Stimulated activated CD4-positive, alpha-beta T cell treated with anti-CD3 and anti-CD28 coated beads, Interleukin-4, amount 100 ng/mL, for 48 hours (primary cell): ENCODE results near the gene ZBTB43.
A peak's percentile ranks its signal among the peaks of the same experiment; 100 is the strongest.
"Not testable (repeated sequence)": the region's sequence is repeated elsewhere in the genome, so short reads cannot be mapped to it uniquely, and the experiment has no call there.

Experiments
- DNase-seq, 2 donors: peaks; one replicate each; pipeline ENCODE4 v3.0.0-alpha.2; 2020; ENCODE audit warnings: low read depth in 2 of 2

The ZBTB43 gene, protein sequence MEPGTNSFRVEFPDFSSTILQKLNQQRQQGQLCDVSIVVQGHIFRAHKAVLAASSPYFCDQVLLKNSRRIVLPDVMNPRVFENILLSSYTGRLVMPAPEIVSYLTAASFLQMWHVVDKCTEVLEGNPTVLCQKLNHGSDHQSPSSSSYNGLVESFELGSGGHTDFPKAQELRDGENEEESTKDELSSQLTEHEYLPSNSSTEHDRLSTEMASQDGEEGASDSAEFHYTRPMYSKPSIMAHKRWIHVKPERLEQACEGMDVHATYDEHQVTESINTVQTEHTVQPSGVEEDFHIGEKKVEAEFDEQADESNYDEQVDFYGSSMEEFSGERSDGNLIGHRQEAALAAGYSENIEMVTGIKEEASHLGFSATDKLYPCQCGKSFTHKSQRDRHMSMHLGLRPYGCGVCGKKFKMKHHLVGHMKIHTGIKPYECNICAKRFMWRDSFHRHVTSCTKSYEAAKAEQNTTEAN

DNA sequence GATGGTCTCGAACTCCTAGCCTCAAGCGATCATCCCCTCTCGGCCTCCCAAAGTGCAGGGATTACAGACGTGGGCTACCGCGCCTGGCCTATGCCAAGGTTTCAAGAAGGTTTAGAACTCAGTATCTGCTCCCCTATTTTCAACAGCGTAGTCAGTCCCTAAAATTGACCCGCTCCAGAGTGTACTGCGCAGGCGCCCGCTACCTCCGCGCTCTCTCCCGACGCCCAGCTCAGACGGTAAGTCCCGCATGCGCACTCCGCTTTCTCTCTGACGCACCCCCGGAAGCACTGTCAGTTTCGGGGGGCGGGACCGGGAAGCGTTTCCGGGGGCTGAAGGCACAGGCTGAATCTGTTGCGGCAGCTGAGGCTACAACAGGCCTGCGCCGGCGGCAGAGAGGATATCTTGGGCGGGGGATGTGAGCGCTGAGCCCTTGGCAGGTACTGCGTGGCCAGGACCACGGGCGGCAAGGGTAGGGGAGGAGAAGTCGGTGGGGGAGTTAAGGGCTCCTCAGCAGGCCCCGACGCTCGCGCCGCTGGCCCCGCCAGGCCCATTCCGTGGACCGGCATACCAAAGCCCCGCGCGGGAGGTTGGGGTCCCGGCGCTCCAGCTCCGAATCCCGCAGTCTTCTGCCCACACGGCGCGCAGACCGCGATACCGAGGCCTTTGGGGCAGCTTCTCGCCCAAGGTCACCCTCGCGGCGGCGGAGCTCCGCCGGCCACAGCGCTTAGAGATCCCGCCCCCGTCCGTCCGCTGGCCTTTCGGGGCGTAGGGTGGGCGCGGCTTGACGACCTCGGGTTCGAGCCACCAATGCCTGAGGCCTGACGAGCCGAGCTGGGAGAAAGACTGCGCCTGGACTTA lies at the start of gene ZBTB43:
Gene ZBTB43, plus strand, starts transcription at position 345 of the 858 bp plus-strand sequence. CDS start 27,470 bp downstream, outside the sequence.
- DNase-seq: peak; percentile 97 to 99

DNA sequence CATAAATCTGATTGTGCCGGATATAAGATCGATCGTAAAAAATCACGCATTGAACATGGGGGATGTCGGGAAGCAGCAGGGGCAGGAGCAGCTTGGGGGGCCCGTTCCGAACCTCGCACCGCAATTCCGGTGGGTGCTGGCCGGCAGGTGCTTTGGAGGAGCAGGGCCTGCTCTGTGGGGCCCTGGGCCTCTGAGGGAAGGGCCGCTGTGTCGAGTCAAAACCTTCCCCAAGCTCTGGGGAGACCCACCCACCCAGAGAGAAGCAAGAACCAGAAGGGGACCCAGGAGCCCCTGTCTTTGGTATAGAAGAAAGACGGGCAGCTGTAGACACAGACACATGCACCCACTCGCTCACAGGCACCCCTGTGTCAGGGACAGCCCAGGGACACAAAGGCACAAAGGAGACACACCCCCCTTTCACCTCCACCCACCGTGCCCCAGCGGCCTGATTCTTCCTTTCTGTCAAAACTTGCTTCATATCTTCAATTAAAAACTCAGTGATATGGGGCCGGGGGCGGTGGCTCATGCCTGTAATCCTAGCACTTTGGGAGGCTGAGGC lies 49.4 kb upstream of the ZBTB43 start:
- DNase-seq: no peak

DNA sequence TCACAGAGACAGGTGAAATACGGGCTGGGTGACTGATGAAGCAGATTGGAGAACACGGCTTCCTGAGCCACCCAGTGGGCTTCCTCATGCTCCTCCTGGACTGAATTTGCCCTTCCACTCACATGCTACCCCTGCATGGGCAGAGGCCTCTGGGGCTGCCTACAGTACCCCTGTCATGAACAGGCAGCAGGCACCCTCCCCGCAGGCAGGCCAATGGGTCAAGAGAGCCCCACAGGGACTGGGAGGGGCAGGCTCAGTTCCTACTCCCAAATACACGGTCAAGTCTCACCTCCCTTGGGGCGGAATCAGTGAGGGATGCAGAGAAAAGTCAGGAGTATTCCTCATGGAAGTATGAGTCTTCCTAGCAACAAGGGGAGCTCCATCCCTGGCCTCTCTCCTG lies 48.6 kb upstream of the ZBTB43 start:
- DNase-seq: no peak

DNA sequence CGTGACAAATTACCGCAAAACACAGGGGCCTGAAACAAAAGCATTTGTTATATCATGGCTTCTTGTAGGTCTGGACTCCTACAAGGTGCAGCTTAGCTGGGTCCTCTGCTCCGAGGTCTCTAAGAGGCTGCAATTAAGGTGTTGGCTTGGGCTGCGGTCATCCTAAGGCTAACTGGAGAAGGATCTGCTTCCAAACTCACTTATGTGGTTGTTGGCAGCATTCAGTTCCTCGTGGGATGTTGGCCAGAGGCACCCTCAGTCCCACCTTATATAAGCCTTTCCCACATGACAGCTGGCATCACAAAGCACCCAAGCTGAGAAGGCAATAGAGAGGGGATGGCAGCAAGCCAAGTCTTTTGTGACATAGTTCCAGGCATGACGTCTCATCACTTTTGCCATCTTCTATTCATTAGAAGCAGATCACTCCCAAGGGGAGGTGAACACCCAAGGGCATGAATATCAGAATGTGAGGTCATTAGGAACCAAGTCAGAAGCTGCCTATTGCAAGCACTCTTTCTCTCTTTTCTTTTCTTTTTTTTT lies 47.9 kb upstream of the ZBTB43 start:
- no peak for DNase-seq

DNA sequence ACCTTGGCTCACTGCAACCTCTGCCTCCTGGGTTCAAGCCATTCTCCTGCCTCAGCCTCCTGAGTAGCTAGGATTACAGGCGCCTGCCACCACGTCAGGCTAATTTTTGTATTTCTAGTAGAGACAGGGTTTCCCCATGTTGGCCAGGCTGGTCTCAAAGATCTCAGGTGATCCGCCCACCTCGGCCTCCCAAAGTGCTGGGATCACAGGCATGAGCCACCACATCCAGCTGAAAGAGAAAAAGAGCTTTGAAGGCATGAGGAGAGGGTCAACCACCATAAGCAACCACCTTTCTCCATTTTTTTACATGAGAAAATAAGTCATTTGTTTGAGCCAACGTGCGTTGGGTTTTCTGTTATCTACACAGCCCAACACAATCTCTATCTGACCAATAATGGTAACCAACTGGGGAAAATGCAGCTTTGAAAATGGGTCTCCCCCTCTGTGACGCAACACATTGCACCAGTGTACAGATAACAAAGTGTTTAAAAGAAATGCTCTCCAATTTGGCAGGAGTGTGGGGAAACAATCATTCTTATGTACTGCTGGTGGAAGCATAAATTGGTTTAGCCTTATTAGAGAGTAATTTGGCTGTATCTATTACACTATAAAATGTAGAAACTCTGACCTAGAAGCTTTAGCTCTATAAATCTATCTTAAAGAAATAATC lies 45.8 kb upstream of the ZBTB43 start:
- no peak for DNase-seq

DNA sequence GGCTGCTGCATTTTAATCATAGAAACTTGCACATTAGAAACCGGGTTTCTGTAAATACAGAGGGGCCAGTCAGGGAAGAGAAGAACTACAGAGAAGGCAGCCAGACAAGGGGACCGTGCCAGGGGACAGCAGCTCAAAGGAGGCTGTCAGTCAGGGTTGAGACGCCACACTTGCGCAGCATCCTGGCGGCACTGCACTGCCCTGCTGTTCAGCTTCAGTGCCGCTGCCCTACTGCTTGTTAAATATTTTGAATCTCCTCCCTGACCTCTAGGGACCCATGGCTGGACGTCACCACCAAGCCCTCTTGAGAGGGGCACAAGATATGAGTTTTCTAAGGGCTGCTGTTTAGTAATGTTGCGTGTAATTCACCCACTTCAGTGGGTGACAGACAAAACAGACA lies 43.6 kb upstream of the ZBTB43 start:
- no peak for DNase-seq

DNA sequence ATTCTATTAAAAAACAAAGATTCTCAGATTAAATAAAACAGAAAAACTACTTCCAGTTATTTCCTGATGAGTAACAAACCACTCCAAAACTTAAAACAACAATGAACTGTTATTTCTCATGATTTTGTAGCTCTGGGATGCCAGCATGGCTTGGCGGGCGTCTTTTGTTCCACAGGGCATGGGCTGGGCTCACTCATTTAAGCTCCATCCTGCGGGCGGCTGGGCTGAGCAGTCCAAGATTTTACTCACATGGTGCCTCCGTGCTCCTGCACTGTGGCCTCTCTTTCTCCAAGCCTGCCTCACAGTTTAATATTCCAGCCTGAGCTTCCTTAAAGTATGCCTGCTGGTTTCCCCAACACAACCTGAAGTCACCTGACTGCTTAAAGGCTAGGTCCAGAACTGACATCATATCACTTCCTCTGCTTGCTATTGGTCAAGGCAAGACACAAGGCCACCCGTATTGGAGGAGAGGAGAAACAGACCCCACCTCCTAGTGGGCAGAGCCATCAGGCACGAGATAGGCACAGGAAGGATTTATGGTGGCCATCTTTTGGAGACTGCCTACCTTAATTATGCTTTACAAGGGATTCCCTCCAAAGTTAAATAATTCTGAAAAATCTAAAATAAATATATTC lies 41.6 kb upstream of the ZBTB43 start:
- DNase-seq: no peak

DNA sequence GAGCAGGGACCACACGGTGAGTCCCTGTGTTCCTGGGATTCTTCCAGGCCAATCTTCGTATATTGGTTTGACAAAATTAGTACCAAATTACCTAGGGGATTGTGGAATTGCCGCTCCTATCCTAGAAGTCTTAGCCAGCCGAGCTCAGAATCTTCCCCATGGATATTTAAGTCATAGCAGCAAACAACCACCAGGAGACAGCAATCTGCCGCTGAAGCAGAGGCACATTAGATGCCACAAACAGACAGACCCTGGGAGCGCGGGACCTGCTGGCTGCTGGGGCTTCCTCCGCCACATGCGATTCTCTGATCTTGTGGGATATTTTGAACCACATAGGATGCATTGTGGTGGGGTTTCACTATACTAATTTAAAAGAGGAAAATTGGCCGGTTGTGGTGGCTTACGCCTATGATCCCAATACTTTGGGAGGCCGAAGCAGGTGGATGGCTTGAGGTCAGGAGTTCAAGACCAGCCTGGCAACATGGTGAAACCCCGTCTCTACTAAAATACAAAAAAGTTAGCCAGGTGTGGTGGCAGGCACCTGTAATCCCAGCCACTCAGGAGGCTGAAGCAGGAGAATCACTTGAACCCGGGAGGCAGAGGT lies 31.7 kb upstream of the ZBTB43 start:
- no peak for DNase-seq

DNA sequence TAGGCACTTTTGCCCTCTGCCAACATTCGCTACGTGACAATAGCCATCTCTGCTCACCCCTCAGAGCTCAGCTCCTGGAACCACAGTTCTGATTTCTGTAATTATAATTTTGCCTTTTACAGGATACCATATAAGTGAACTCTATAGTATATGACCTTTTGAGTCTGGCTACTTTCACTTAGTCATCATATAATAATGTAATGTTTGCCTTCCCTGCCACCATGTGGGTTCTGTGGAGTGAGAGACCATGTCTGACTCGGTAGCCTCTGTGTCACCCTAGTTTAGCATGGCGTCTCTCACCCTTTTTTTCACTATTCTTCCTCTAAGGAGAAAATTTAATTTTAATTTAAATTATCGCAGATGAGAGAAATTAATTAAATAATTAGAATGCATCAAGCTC lies 28.9 kb upstream of the ZBTB43 start:
- DNase-seq: no peak

DNA sequence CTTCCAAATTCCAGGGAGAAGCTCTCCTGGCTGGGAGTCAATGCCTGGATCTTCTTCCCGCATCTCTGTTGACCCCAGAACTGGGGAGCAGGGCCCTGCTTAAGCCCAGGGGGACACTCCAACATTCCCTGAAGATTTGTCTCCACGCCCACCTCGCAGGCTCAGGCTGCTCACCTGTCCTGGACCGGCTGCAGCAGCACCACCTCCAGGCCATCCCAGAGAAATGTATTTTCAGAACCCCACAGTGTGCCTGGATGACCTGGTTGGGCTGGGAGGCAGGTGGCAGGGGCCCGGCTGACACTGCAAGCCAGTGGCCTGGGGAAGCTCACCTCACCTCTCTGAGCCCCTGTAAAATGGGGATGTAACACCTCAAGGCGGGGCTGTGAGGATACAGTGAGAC lies 27.1 kb upstream of the ZBTB43 start:
- DNase-seq: no peak

DNA sequence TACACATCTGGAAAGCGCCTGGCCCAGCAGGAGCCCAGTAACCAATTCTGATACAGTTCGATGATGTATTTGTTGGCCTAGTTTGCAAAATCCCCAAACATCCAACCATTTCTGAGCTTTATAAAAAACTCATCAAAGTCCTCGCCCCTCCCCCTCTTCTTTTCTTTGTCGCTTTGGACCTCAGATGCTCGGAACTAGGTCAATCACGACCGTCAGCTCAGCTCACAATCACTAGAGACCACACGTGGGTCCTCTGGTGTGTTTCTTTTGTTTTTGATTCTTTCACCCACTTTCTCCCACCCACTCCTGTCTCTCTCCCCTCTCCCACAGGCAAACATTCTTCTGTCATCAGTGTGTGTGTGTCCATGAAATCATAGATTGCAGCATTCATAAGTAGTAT lies 26.7 kb upstream of the ZBTB43 start:
- no peak for DNase-seq

DNA sequence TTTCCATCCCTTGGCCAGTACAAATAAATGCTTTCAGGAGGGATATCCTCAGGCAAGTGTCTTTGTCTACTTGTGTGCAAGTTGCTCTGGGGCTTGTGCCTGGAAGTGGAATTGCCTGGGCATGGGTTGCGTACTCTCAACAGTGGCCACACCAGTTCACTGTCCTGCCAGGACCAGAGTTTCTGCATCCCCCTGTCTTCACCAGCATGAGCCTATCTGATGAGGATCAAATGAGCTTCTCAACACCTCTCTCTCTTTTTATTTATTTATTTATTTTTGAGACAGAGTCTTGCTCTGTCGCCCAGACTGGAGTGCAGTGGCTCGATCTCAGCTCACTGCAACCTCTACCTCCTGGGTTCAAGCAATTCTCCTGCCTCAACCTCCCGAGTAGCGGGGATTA lies 26.1 kb upstream of the ZBTB43 start:
- DNase-seq: not testable (repeated sequence)

DNA sequence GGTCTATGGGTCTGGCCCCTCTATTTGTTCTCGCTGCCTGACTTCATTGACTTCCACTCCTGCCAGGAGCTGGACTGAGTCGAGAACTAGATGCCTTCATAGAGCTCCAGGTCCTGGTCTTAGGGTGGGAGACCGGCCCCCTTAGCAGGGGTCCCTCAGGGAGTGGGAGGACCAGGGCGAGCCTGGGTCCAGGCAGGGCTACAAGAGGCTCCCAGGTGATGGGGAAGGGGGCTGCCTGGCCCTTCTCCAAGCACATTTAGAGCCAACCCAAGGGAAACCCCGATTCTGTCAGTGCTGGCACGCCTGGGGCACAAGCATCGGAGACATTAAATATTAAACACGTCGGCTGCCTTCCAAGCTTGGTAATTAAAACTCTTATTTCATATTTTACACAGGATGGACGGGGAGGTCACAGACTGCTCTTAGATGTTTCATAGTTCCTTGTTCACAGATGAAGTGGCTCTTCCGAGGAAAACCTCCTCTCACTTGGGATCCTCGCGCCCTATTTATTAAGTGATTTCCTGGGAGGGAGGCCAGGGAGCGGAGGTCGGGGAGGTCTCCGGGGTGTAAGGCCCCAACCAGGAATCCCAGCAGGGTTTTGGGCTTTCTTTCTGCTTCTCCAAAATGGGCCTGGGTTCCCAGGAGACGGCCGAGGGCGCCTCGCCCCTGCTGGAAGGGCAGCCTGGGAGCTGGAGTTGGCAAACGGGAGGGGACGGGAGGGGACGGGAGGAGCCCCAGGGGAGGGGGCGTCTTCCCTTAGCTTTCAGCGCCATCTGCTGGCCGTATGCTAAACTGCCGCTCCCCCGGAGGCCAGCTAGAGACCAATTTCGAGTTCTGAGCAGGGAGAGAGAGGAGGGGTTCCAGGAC lies 23.4 kb upstream of the ZBTB43 start:
- peak; percentile 78 to 88 for DNase-seq

DNA sequence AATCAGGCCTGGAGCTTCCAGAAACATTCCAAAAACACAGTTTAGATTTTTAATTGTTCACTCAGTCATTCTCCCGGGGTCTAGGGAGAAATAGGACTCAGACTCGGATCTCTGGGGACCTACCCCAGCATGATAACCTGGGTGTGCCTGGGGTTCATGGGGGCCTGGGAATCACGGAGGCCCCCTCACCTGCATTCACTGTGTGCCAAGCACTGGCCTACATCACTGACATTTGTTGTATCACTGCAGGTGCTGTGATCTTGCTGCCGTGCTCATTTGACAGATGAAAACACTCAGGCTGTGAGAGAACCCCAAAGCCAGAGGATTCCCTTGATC lies 22.8 kb upstream of the ZBTB43 start:
- DNase-seq: no peak

DNA sequence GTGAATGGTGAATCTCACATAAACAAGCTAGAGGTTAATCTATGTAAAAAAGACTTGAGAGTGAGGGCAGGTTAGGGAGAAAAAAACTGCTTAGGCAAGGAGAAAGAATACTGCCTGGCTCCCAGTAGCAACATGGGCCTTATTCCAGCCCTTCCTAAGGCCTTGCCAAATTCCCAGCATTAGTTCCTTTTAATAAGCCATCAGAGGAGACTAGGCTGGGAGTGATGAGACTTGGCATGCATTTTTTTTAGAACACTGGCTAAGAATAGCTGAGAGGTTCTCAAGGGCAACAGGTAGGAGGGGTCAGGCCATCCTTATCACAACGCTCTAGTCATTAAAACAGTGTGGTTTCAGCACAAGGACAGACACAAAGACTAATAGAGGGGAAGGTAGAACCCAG lies 20.9 kb upstream of the ZBTB43 start:
- no peak for DNase-seq

DNA sequence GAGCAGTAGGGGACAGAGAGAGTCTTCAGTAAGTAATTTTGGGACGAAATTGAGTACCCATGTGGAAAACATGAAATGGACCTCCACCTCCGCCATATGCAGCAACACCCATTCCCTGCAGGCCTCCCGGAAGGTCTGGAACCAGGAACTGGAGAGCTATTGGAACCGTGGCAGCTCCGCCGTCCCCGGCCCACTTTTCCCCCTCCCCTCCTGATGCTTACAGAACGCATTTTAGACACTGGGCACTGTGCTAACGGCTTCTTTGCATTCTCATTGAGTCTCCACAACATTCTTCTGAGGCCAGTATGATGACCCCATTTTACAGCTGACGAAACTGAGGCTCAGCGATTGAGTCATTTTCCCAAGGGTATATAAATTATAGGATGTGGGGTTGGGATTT lies 20.4 kb upstream of the ZBTB43 start:
- no peak for DNase-seq

DNA sequence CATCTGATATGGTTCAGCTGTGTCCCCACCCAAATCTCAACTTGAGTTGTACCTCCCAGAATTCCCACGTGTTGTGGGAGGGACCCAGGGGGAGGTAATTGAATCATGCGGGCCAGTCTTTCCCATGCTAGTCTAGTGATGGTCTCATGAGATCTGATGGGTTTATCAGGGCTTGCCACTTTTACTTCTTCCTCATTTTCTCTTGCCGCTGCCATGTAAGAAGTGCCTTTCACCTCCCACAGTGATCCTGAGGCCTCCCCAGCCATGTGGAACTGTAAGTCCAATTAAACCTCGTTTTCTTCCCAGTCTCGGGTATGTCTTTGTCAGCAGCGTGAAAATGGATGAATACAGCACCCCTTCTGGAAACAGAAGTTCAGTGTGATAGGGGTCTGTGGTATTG lies 20.0 kb upstream of the ZBTB43 start:
- not testable (repeated sequence) for DNase-seq

DNA sequence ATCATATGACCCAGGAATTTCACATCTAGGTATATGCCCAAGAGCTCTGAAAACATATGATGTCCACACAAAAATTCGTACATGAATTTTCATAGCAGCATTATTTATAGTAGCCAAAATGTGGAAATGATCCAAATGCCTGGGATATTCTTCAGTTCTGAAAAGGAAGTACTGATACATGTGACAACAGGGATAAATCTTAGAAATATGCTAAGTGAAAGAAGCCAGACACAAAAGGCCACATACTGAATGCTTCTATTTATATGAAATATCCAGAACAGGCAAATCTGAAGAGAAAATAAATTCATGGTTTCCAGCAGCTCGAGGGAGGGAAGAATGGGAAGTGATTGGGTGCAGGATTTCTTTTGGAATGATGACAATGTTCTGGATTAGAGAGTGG lies 16.8 kb upstream of the ZBTB43 start:
- no peak for DNase-seq

DNA sequence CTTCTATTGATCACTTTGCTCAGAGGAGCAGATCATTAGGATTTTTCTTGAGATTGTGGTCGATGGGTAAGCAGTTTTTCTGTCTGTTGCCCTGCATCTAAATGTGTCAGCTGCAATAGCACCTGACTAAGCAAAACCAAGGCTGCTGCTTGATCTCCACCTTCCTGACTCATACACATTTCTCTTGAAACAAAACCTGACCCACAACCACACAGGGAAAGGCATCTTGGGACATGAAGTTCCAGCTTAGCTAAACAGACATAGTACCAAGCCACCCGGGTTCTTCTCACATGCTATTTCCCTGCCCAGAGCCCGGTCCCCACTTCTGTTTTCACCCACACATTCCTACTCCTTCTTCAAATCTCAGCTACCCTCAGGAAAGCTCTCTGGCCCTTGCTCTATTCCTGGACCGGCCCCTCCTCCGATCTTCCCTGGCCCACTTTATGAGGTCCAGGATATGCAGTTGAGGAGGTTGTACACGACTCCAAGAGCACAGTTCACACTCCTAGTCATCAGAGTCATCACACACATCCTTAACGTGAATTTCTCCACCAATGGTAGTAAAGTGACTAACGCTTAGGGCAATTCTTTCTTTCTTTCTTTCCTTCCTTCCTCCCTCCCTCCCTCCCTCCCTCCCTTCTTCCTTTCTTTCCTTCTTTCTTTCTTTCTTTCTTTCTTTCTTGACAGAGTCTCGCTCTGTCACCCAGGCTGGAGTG lies 16.0 kb upstream of the ZBTB43 start:
- no peak for DNase-seq
